A549 (cell line): ENCODE results near the gene ABTB1. TPM values are rescaled to one million over a fixed set of nuclear protein-coding genes. Genes with fewer than 3 reads are reported as not detected.

Source experiments
- ATAC-seq, 2 experiments: fragments of 200-7000 bp in 1 of 2; fragments of >200 bp in 1 of 2; cut with Nextera tagmentation in 1 of 2; cut with Tn5 transposase in 1 of 2; 3 replicates each; pipeline versions ENCODE4 v1.8.0 to v1.9.1; 2018 to 2020; ENCODE audit warnings: mild to moderate bottlenecking in 1 of 2, moderate library complexity in 1 of 2
- CTCF ChIA-PET: fragments of 300-600 bp; sonication (Branson Sonifier 250); formaldehyde crosslinking; extraction: SDS; loops from one replicate; lab custom pipeline; 2021; ENCODE audit warnings: antibody characterized with exemption, inconsistent platforms; lab: Yijun Ruan, JAX
- POLR2A ChIA-PET: fragments of 350-600 bp; formaldehyde crosslinking; extraction: SDS; loops from one replicate; lab custom pipeline; 2021; ENCODE audit warnings: antibody characterized with exemption, inconsistent platforms; lab: Yijun Ruan, JAX
- DNase-seq, 2 experiments: peaks; one replicate each; pipeline versions ENCODE4 v3.0.0 to v3.0.0-alpha.2; 2011 to 2016; ENCODE audit warnings: low read depth in 1 of 2, low spot score in 1 of 2
- FAIRE-seq: peaks from 2 replicates; lab custom pipeline; 2011; peaks lifted over from hg19 to GRCh38; lab: Jason Lieb, UNC
- H3K27ac ChIP-seq, 2 experiments: fragments of >200 bp; sonication (Bioruptor Twin); formaldehyde crosslinking; 3 replicates each; pipeline ENCODE4 v1.5.1; 2016 to 2017
- H3K4me1 ChIP-seq: fragments of >200 bp; sonication (Bioruptor Twin); formaldehyde crosslinking; 3 replicates; pipeline ENCODE4 v1.6.1; 2016
- H3K4me2 ChIP-seq: fragments of >200 bp; sonication (Bioruptor Twin); formaldehyde crosslinking; 3 replicates; pipeline ENCODE4 v1.6.1; 2016
- H3K4me3 ChIP-seq: fragments of >200 bp; sonication (Bioruptor Twin); formaldehyde crosslinking; 3 replicates; pipeline ENCODE4 v1.5.1; 2016
- H3K9me3 ChIP-seq: fragments of >200 bp; sonication (Bioruptor Twin); formaldehyde crosslinking; 3 replicates; pipeline ENCODE4 v1.6.1; 2016
- ATOH8 ChIP-seq: fragments of 250-450 bp; sonication (Bioruptor Pico); IDR thresholded peaks from 2 replicates; pipeline ENCODE4 v1.5.0; 2020; ENCODE audit warnings: low read depth, mild to moderate bottlenecking, moderate library complexity
- BCL3 ChIP-seq: fragments of >200 bp; sonication (Bioruptor Twin); formaldehyde crosslinking; IDR thresholded peaks from 3 replicates; pipeline ENCODE4 v1.6.1; 2016
- BHLHE40 ChIP-seq: IDR thresholded peaks from 2 replicates; pipeline ENCODE4 v1.6.1; 2012; ENCODE audit warnings: low read depth, low read length, inconsistent platforms
- CBX8 ChIP-seq: fragments of 200-600 bp; sonication (generic); IDR thresholded peaks from 2 replicates; pipeline ENCODE4 v1.6.1; 2016
- CEBPB ChIP-seq, 2 experiments: fragments of >200 bp in 1 of 2; sonication (Bioruptor Twin) in 1 of 2; formaldehyde crosslinking in 1 of 2; IDR thresholded peaks; 2 replicates each; pipeline ENCODE4 v1.6.1; 2012 to 2016
- CHD2 ChIP-seq: fragments of 150-350 bp; IDR thresholded peaks from 2 replicates; pipeline ENCODE4 v1.6.1; 2014; ENCODE audit warnings: low read length; ENCODE audit not compliant: partially characterized antibody
- E2F6 ChIP-seq: IDR thresholded peaks from 2 replicates; pipeline ENCODE4 v1.6.1; 2012; ENCODE audit warnings: low read depth, borderline replicate concordance
- EHF ChIP-seq: fragments of 250-450 bp; sonication (Bioruptor Pico); IDR thresholded peaks from 2 replicates; pipeline ENCODE4 v1.5.0; 2020; ENCODE audit warnings: mild to moderate bottlenecking
- ESRRA ChIP-seq: fragments of 150-350 bp; IDR thresholded peaks from 2 replicates; pipeline ENCODE4 v1.6.1; 2014; ENCODE audit warnings: mild to moderate bottlenecking, low read length, borderline replicate concordance
- FOSL2 ChIP-seq, 2 experiments: fragments of 450-650 bp in 1 of 2; fragments of >200 bp in 1 of 2; sonication (Bioruptor Twin) in 1 of 2; formaldehyde crosslinking; IDR thresholded peaks; 2 replicates each; pipeline versions ENCODE4 v1.5.0 to v1.6.1; 2016 to 2020; ENCODE audit warnings: mild to moderate bottlenecking in 1 of 2, moderate library complexity in 1 of 2
- FOXS1 ChIP-seq: fragments of 250-450 bp; sonication (Bioruptor Pico); IDR thresholded peaks from 2 replicates; pipeline ENCODE4 v1.5.0; 2020; ENCODE audit warnings: mild to moderate bottlenecking, moderate library complexity
- HDAC2 ChIP-seq: fragments of 200-600 bp; sonication (generic); IDR thresholded peaks from 2 replicates; pipeline ENCODE4 v1.6.1; 2016
- HEYL ChIP-seq: fragments of 250-450 bp; sonication (Bioruptor Pico); IDR thresholded peaks from 2 replicates; pipeline ENCODE4 v1.8.0; 2021; ENCODE audit warnings: mild to moderate bottlenecking, moderate library complexity
- HOXA7 ChIP-seq: fragments of 250-450 bp; sonication (Bioruptor Pico); IDR thresholded peaks from 2 replicates; pipeline ENCODE4 v1.5.0; 2020; ENCODE audit warnings: mild to moderate bottlenecking, moderate library complexity
- HOXB13 ChIP-seq: fragments of 250-450 bp; sonication (Bioruptor Pico); IDR thresholded peaks from 2 replicates; pipeline ENCODE4 v1.5.0; 2020; ENCODE audit warnings: low read depth, mild to moderate bottlenecking, moderate library complexity
- KDM1A ChIP-seq: fragments of 200-600 bp; sonication (generic); IDR thresholded peaks from 2 replicates; pipeline ENCODE4 v1.6.1; 2016; ENCODE audit warnings: low read depth, mild to moderate bottlenecking
- MAX ChIP-seq: IDR thresholded peaks from 2 replicates; pipeline ENCODE4 v1.6.1; 2012
- MAZ ChIP-seq: fragments of 150-350 bp; IDR thresholded peaks from 2 replicates; pipeline ENCODE4 v1.6.1; 2014; ENCODE audit warnings: antibody characterized with exemption, low read depth, low read length, borderline replicate concordance
- PBX3 ChIP-seq: IDR thresholded peaks from 2 replicates; pipeline ENCODE4 v1.6.1; 2012
- POLR2A ChIP-seq: IDR thresholded peaks from 2 replicates; pipeline ENCODE4 v1.6.1; 2012; ENCODE audit warnings: mild to moderate bottlenecking, low read length
- POLR2AphosphoS2 ChIP-seq: conservative IDR thresholded peaks from 2 replicates; pipeline ENCODE4 v1.6.1; 2012; ENCODE audit warnings: low read length, improper control_type of control experiment, inconsistent platforms
- RAD21 ChIP-seq, 2 experiments: fragments of >200 bp in 1 of 2; sonication (Bioruptor Twin) in 1 of 2; formaldehyde crosslinking in 1 of 2; IDR thresholded peaks in 1 of 2; conservative IDR thresholded peaks in 1 of 2; 2 replicates in 1 of 2; 3 replicates in 1 of 2; pipeline ENCODE4 v1.6.1; 2012 to 2018; ENCODE audit warnings: inconsistent platforms in 1 of 2
- RARB ChIP-seq: fragments of 250-450 bp; sonication (Bioruptor Pico); IDR thresholded peaks from 2 replicates; pipeline ENCODE4 v1.8.0; 2021; ENCODE audit warnings: mild to moderate bottlenecking, moderate library complexity
- RCOR1 ChIP-seq: fragments of 150-350 bp; IDR thresholded peaks from 2 replicates; pipeline ENCODE4 v1.6.1; 2014; ENCODE audit warnings: antibody characterized with exemption, low read length, low read depth
- RFX5 ChIP-seq: fragments of 450-650 bp; IDR thresholded peaks from 2 replicates; pipeline ENCODE4 v1.7.1; 2014; ENCODE audit warnings: antibody characterized with exemption, mild to moderate bottlenecking, moderate library complexity
- TFCP2L1 ChIP-seq: fragments of 250-450 bp; sonication (Bioruptor Pico); IDR thresholded peaks from 2 replicates; pipeline ENCODE4 v1.5.0; 2021; ENCODE audit warnings: mild to moderate bottlenecking
- USF2 ChIP-seq: fragments of 450-650 bp; IDR thresholded peaks from 2 replicates; pipeline ENCODE4 v1.6.1; 2014; ENCODE audit warnings: antibody characterized with exemption
- ZC3H11A ChIP-seq: fragments of 450-650 bp; IDR thresholded peaks from 2 replicates; pipeline ENCODE4 v1.6.1; 2014; ENCODE audit warnings: antibody characterized with exemption, mild to moderate bottlenecking
- ZFP36 ChIP-seq: fragments of 450-650 bp; IDR thresholded peaks from 2 replicates; pipeline ENCODE4 v1.6.1; 2014; ENCODE audit warnings: borderline replicate concordance; ENCODE audit not compliant: partially characterized antibody
- WGBS: methylation state at CpG from one replicate; pipeline ENCODE4 v1.1.6; 2017; ENCODE audit errors: missing lambda C conversion rate; 5-methylcytosine and 5-hydroxymethylcytosine counted together
- polyA plus RNA-seq, 4 experiments: library from polyadenylated mRNA; depleted of rRNA in 3 of 4; stranded (reverse); fragments of >200 nt; fragmentation: RNase III in 1 of 4; extraction: RNeasy Plus Mini Kit Qiagen cat#74134 plus additional on column Dnase treatment in 1 of 4; gene quantifications; 2 replicates in 3 of 4; 3 replicates in 1 of 4; pipeline ENCODE4 v1.2.3, GENCODE V29; 2011 to 2017

Gene ABTB1
- polyA plus RNA-seq, 2 of the 4 experiments (the other 2 are of a cell fraction), result 9.7 to 13.2 TPM

GRCh38 chr3:127686512-127686894 lies 13.8 kb downstream of the ABTB1 start:
- DNase-seq, result no peak
- H3K4me3 ChIP-seq, result no peak overlapping the region
- no peak for TF ChIP-seq HEYL (CRISPR knock-in tag)
- TF ChIP-seq ZC3H11A, result no peak
- no peak for TF ChIP-seq CBX8
- TF ChIP-seq MAX, result no peak
- TF ChIP-seq HOXB13 (CRISPR knock-in tag), result no peak
- H3K9me3 ChIP-seq, result no peaks in the 10 kb centered on the region
- ChIA-PET POLR2A (no interaction called here), CTCF (no interaction called here)
- H3K4me1 ChIP-seq, result peaks cover 21% of the 10 kb centered on the region
- no peak for ATAC-seq
- FAIRE-seq, result no peak
- H3K4me2 ChIP-seq, result no peak overlapping the region
- no peak overlapping the region for H3K27ac ChIP-seq

- WGBS, result 93% methylated on average over 2 of the region's 2 CpGs
- CTCF ChIA-PET, result no interaction called here
- no peak for ATAC-seq
- no peak for DNase-seq
- Histone ChIP-seq H3K9me3 (no peaks in the 10 kb centered on the region), H3K4me2 (no peak overlapping the region), H3K4me3 (no peak overlapping the region), H3K4me1 (peaks cover 29% of the 10 kb centered on the region), H3K27ac (no peak overlapping the region)
- POLR2A ChIA-PET, result no interaction called here
- TF ChIP-seq FOXS1 (CRISPR knock-in tag), result no peak
- no peak for TF ChIP-seq MAZ
- no peak for TF ChIP-seq RAD21 (conservative IDR thresholded peaks at IDR 0.05 in 1 of 2, IDR thresholded peaks at IDR 0.05 in 1 of 2)
- TF ChIP-seq KDM1A, result no peak
- no peak for TF ChIP-seq ZFP36
- TF ChIP-seq RFX5, result no peak
- TF ChIP-seq ESRRA, result no peak
- TF ChIP-seq EHF (CRISPR knock-in tag), result no peak
- no peak for TF ChIP-seq ATOH8 (CRISPR knock-in tag)
- TF ChIP-seq BHLHE40, result no peak
- TF ChIP-seq PBX3, result no peak
- TF ChIP-seq MAX, result no peak
- no peak for TF ChIP-seq FOSL2 (IDR thresholded peaks at IDR 0.05)
- no peak for TF ChIP-seq FOSL2 (CRISPR knock-in tag; IDR thresholded peaks at IDR 0.05)
- no peak for TF ChIP-seq CBX8
- TF ChIP-seq CEBPB (IDR thresholded peaks at IDR 0.05), result no peak
- TF ChIP-seq CHD2, result no peak
- no peak for TF ChIP-seq POLR2AphosphoS2
- TF ChIP-seq E2F6, result no peak
- TF ChIP-seq RCOR1, result no peak
- FAIRE-seq, result no peak
These were observed 14.5 kb downstream of the ABTB1 start for GRCh38 chr3:127687228-127687737.

GRCh38 chr3:127688022-127688415 lies 15.3 kb downstream of the ABTB1 start:
- 67% methylated on average over 1 of the region's 2 CpGs for WGBS
- Histone ChIP-seq H3K9me3 (no peaks in the 10 kb centered on the region), H3K4me3 (no peak overlapping the region), H3K4me1 (peaks cover 29% of the 10 kb centered on the region), H3K4me2 (no peak overlapping the region), H3K27ac (no peak overlapping the region; a peak in 1 of 6 replicates)
- TF ChIP-seq TFCP2L1 (no peak), USF2 (no peak), BCL3 (no peak), POLR2AphosphoS2 (no peak), RARB (CRISPR knock-in tag) (no peak), BHLHE40 (no peak), ESRRA (no peak), HOXA7 (CRISPR knock-in tag) (no peak), HEYL (CRISPR knock-in tag) (no peak), POLR2A (no peak), HDAC2 (no peak)
- CTCF ChIA-PET, result interaction anchor here (12.9 kb wide), 1 partner anchor 270 kb away, joined by 111 read pairs; no protein-coding TSS in a partner anchor
- POLR2A ChIA-PET, result no interaction called here
- FAIRE-seq, result no peak
- ATAC-seq, result no peak
- DNase-seq, result no peak
